ENCODE results near the gene RNF151.

RNF151 gene

GRCh38 chr16:1946495-1947368 lies 19.9 kb upstream of the RNF151 start:
- no peaks in the 10 kb centered on the region for H3K79me2 ChIP-seq
- H3K4me3 ChIP-seq (ENCODE audit: low read depth, low read length), result no peak overlapping the region
- no peaks in the 10 kb centered on the region for H3K36me3 ChIP-seq (ENCODE audit: control insufficient read depth, insufficient read depth, low read length)
- no peaks in the 10 kb centered on the region for H3K27me3 ChIP-seq (ENCODE audit: control insufficient read depth, insufficient read depth, low read length)
- H3K9me3 ChIP-seq (ENCODE audit: control insufficient read depth, low read length), result no peaks in the 10 kb centered on the region
- H3K27ac ChIP-seq, result no peak overlapping the region
- H2AFZ ChIP-seq, result no peak overlapping the region
- H3K4me1 ChIP-seq, result peaks cover 6% of the 10 kb centered on the region
- no peak overlapping the region for H3K9ac ChIP-seq
- no peak overlapping the region for H3K4me2 ChIP-seq (ENCODE audit: low read length)
- no peak for TF ChIP-seq CTCF (IDR thresholded peaks at IDR 0.05)

- H3K4me1 ChIP-seq, result peaks cover 2% of the 10 kb centered on the region
- H3K9me3 ChIP-seq (ENCODE audit: control insufficient read depth, low read length), result no peaks in the 10 kb centered on the region
- H3K36me3 ChIP-seq (ENCODE audit: control insufficient read depth, insufficient read depth, low read length), result no peaks in the 10 kb centered on the region
- H3K4me2 ChIP-seq (ENCODE audit: low read length), result no peak overlapping the region
- H3K79me2 ChIP-seq, result no peaks in the 10 kb centered on the region
- TF ChIP-seq CTCF (IDR thresholded peaks at IDR 0.05), result no peak
- H3K27me3 ChIP-seq (ENCODE audit: control insufficient read depth, insufficient read depth, low read length), result no peaks in the 10 kb centered on the region
- H3K4me3 ChIP-seq (ENCODE audit: low read depth, low read length), result no peak overlapping the region
- no peak overlapping the region for H3K27ac ChIP-seq
- no peak overlapping the region for H2AFZ ChIP-seq
- no peak overlapping the region for H3K9ac ChIP-seq
These were observed 19.3 kb upstream of the RNF151 start for GRCh38 chr16:1947369-1947670.

GRCh38 chr16:1949507-1949906 lies 17.1 kb upstream of the RNF151 start:
- no peak for TF ChIP-seq CTCF (IDR thresholded peaks at IDR 0.05)
- H3K79me2 ChIP-seq, result no peaks in the 10 kb centered on the region
- H3K36me3 ChIP-seq (ENCODE audit: control insufficient read depth, insufficient read depth, low read length), result no peaks in the 10 kb centered on the region

GRCh38 chr16:1950047-1950446 lies 16.6 kb upstream of the RNF151 start:
- H3K4me3 ChIP-seq (ENCODE audit: low read depth, low read length), result no peak overlapping the region
- no peaks in the 10 kb centered on the region for H3K36me3 ChIP-seq (ENCODE audit: control insufficient read depth, insufficient read depth, low read length)

More at GRCh38 chr16:1949507-1949906, 17.1 kb upstream of the RNF151 start:
- H3K27me3 ChIP-seq (ENCODE audit: control insufficient read depth, insufficient read depth, low read length), result no peaks in the 10 kb centered on the region
- no peak overlapping the region for H3K4me2 ChIP-seq (ENCODE audit: low read length)
- no peak overlapping the region for H3K9ac ChIP-seq
- H3K9me3 ChIP-seq (ENCODE audit: control insufficient read depth, low read length), result no peaks in the 10 kb centered on the region
- no peak overlapping the region for H2AFZ ChIP-seq
- no peak overlapping the region for H3K4me3 ChIP-seq (ENCODE audit: low read depth, low read length)
- H3K27ac ChIP-seq, result no peak overlapping the region
- no peaks in the 10 kb centered on the region for H3K4me1 ChIP-seq

More at GRCh38 chr16:1950047-1950446, 16.6 kb upstream of the RNF151 start:
- H3K9ac ChIP-seq, result no peak overlapping the region
- no peak for TF ChIP-seq CTCF (IDR thresholded peaks at IDR 0.05)
- no peak overlapping the region for H3K27ac ChIP-seq
- no peak overlapping the region for H2AFZ ChIP-seq
- no peaks in the 10 kb centered on the region for H3K4me1 ChIP-seq
- no peaks in the 10 kb centered on the region for H3K79me2 ChIP-seq
- no peak overlapping the region for H3K4me2 ChIP-seq (ENCODE audit: low read length)
- no peaks in the 10 kb centered on the region for H3K27me3 ChIP-seq (ENCODE audit: control insufficient read depth, insufficient read depth, low read length)
- H3K9me3 ChIP-seq (ENCODE audit: control insufficient read depth, low read length), result no peaks in the 10 kb centered on the region
